ENCODE data around the gene MNDA.

DNA sequence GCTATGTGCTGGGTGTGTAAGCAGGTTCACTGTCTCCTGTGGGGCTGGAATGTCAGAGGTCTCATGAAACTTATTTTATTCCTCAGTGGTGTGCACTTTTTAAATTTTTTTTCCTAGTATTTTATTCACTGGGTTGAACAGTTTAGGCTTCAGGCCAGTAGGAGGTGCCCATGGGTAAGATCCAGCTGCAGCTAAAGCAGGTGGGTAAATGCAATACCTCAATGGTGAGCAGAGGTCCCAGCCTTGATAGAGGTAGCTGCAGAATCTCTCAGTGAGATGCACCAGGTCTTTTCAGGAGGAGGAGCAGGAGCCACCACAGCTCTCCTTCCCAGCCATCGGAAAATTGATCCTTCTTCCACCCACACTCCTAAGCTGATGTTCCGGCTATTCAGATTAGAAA, 37.5 kb upstream of the MNDA start:
- TF ChIP-seq CTCF (IDR thresholded peaks at IDR 0.05; ENCODE audit: control extremely low read depth in 1 of 3, insufficient read depth in 1 of 3, low read depth in 1 of 3, low read length in 3 of 3) (peak in 2 of 3 experiments; percentile 66 to 71; a peak in 3 of 4 replicates), ZNF274 (IDR thresholded peaks at IDR 0.05; ENCODE audit: borderline replicate concordance, extremely low read depth, low read length) (no peak), RFX5 (IDR thresholded peaks at IDR 0.05; ENCODE audit: borderline replicate concordance, low read depth, low read length) (no peak), KDM1A (IDR thresholded peaks at IDR 0.05; ENCODE audit: borderline replicate concordance, low read length) (no peak), YY1 (IDR thresholded peaks at IDR 0.05; ENCODE audit: low read depth, low read length) (no peak), EP300 (IDR thresholded peaks at IDR 0.05; ENCODE audit: borderline replicate concordance in 1 of 2, low read depth in 2 of 2, low read length in 2 of 2) (no peak), CBX5 (IDR thresholded peaks at IDR 0.05; ENCODE audit: low read depth, low read length) (no peak), RNF2 (IDR thresholded peaks at IDR 0.05; ENCODE audit: borderline replicate concordance, low read depth, low read length, missing control alignments, poor library complexity, severe bottlenecking) (no peak), SP2 (IDR thresholded peaks at IDR 0.05; ENCODE audit: low read length) (no peak), EZH2 (IDR thresholded peaks at IDR 0.05; ENCODE audit: low read depth, low read length, severe bottlenecking) (no peak)
